ENCODE measurements around the gene TBC1D7. TPM values are rescaled to one million over a fixed set of nuclear protein-coding genes. Genes with fewer than 3 reads are reported as not detected.

The TBC1D7 gene
- 10 to 100 TPM in 4 of 6 donors, 1 to 10 TPM in 2; 8.1 to 32.5 (median 14.3) TPM for total RNA-seq

DNA sequence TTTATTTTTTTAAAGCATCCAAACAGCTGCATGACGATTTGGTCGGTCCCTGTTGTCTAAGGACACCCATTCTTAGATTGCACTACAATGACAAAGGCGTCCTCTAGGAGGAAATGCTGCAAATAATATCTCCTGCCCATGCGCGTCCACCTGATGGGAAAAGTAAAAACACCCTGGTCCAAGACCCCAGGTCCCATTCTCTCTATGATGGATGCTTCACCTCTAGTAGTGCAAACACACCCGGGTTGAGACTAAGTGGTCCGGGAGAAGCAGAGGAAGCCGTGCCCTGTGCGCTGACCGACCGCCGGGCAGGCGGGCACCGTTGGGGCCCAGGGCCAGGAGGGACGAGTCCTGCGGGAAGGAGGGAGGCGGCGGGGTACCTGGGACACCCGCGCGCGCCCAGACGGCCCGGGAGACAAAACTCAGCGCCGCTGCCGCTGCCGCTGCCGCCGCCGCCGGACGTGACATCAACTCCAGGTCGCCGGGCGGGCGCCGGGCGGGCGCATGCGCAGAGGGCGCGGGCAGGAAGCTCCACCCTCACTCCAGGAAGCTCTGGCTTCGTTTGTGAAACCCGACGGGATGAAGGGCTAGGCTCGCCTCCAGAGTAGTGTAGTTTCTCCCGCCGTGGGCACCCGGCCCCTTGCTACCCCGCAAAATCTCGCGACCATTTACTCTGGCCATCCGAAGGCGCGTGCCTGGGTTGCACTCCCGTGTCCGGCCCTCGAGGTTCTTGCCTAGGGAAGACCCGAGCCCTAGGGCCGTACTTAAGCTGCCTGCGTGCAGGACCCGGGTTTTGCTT, at the start of gene TBC1D7:
TSS of gene TBC1D7 (minus strand) at position 462 of the 799 bp plus-strand sequence. CDS start 1,639 bp downstream, outside the sequence.
- Histone ChIP-seq H3K9me3 (no peaks in the 10 kb centered on the region), H3K27ac (peak within 1 kb of the TSS; percentile 91 to 96 (median 94)), H3K4me1 (peaks cover 7 to 17% (median 12%) of the 10 kb centered on the region in 4 donors), H3K27me3 (no peaks in the 10 kb centered on the region), H3K36me3 (peaks cover 0 to 22% (median 7%) of the 10 kb centered on the region in 4 donors), H3K4me3 (peak within 1 kb of the TSS; percentile 62 to 80 (median 76))
- DNase-seq, result peak; percentile 94 to 99
- WGBS, 2 donors, result 0% methylated on average over 22 to 30 of the region's 63 CpGs
- TF ChIP-seq POLR2AphosphoS5 (IDR thresholded peaks at IDR 0.05) (peak; percentile 77 to 91), POLR2A (IDR thresholded peaks at IDR 0.05) (peak; percentile 31 to 95 (median 87)), EP300 (IDR thresholded peaks at IDR 0.05) (peak in 2 of 4 donors; percentile 6 to 30)
- TF ChIP-seq, protein P1, sequence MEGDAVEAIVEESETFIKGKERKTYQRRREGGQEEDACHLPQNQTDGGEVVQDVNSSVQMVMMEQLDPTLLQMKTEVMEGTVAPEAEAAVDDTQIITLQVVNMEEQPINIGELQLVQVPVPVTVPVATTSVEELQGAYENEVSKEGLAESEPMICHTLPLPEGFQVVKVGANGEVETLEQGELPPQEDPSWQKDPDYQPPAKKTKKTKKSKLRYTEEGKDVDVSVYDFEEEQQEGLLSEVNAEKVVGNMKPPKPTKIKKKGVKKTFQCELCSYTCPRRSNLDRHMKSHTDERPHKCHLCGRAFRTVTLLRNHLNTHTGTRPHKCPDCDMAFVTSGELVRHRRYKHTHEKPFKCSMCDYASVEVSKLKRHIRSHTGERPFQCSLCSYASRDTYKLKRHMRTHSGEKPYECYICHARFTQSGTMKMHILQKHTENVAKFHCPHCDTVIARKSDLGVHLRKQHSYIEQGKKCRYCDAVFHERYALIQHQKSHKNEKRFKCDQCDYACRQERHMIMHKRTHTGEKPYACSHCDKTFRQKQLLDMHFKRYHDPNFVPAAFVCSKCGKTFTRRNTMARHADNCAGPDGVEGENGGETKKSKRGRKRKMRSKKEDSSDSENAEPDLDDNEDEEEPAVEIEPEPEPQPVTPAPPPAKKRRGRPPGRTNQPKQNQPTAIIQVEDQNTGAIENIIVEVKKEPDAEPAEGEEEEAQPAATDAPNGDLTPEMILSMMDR (IDR thresholded peaks at IDR 0.05), result peak in 3 of 6 experiments; percentile 22 to 52 (median 27)
- ATAC-seq (ENCODE audit: low FRiP score in 2 of 2), result peak; percentile 92 to 99

DNA sequence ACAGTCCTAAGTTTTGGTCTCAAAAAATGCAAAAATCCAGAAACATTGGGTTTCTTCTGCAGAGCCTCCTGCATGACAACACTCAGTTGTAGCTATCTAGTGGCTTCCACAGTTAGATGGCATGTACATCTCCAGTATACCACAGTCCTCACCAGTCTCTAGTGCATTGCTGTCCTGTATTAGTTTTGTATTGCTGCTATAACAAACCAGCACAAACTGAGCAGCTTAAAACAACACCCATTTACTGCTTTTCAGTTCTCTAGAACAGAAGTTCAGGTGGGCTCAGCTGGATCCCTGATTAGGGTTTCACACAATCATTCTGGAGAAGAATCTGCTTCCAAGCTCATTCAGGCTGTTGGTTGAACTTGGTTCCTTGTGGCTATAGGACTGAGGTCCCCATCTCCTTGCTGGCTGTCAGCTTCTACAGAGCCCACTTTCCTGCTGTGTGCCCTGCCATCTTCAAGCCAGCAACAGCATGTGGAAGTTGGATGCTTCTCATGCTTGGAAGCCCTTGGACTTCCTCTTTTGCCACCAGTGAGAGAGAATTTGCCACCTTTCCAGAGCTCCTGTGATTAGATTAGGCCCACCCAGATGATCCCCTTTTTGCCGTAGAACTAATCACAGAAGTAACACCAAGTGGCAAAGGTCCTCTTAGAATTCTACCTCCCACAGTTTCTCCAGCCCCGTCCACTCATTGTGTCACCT, 48.9 kb upstream of the TBC1D7 start:
- Histone ChIP-seq H3K9me3 (no peaks in the 10 kb centered on the region), H3K4me1 (peaks cover 0 to 9% (median 0%) of the 10 kb centered on the region in 4 donors), H3K27me3 (no peaks in the 10 kb centered on the region), H3K36me3 (no peaks in the 10 kb centered on the region), H3K27ac (no peak overlapping the region), H3K4me3 (no peak overlapping the region)
- TF ChIP-seq, protein P1 (IDR thresholded peaks at IDR 0.05), result no peak
- TF ChIP-seq EP300 (IDR thresholded peaks at IDR 0.05), result no peak
- no peak for TF ChIP-seq POLR2AphosphoS5 (IDR thresholded peaks at IDR 0.05)
- no peak for TF ChIP-seq POLR2A (IDR thresholded peaks at IDR 0.05)
- ATAC-seq (ENCODE audit: low FRiP score in 2 of 2), result no peak
- DNase-seq, result no peak
- WGBS, 2 donors, result 93 to 98% methylated on average over 2 of the region's 2 CpGs

DNA sequence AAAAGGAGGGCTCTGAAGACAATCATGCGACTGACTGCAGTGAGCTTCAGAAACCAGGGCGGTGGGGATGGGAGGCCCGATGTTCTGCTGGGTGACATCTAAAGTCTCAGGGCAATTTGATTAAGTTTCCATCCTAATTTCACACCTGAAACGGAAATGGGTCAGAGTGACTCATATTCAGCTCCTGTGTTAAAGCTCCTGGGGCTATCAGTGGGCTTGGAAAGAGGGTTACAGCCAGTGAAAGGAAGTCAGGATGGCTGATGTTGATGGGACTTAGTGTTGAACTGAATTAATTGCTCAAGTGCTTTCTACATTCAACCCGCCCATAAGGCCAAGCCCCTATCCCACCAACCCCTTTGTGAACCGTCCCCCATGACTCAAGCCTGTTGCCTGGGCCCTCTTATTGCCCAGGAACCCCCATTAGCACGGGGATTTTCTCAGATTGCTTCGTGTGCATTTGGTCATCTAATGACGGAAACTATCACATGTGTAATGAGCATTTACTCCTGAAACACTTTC, 47.1 kb upstream of the TBC1D7 start:
- Histone ChIP-seq H3K9me3 (no peaks in the 10 kb centered on the region), H3K4me1 (peaks cover 0 to 6% (median 1%) of the 10 kb centered on the region in 4 donors), H3K36me3 (no peaks in the 10 kb centered on the region), H3K4me3 (no peak overlapping the region), H3K27me3 (no peaks in the 10 kb centered on the region), H3K27ac (no peak overlapping the region)
- 88 to 91% methylated on average over 9 of the region's 9 CpGs for WGBS, 2 donors
- TF ChIP-seq EP300 (IDR thresholded peaks at IDR 0.05) (no peak), POLR2A (IDR thresholded peaks at IDR 0.05) (no peak), POLR2AphosphoS5 (IDR thresholded peaks at IDR 0.05) (no peak)
- TF ChIP-seq, protein P1 (IDR thresholded peaks at IDR 0.05), result no peak
- DNase-seq (no peak), ATAC-seq (ENCODE audit: low FRiP score in 2 of 2) (no peak)

DNA sequence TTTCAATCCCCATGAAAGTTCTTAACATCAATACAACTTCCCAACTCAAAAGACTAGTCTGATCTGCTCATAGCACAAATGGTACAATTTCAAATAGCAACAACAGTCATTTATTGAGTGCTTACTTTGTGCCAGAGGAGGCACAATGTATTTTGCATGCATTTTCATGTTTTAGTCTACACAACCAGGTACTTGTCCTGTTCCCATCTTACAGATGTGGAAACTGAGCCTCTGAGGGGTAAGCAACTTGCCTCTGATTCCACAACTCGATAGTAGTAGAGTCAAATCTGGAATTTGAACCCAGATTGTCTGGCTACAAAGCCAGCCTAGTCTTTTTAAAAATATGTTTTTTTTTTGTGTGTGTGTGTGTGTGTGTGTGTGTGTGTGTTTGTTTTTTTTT, 45.6 kb upstream of the TBC1D7 start:
- 90 to 100% methylated on average over 1 of the region's 1 CpG for WGBS, 2 donors
- Histone ChIP-seq H3K27ac (no peak overlapping the region), H3K4me3 (no peak overlapping the region), H3K36me3 (no peaks in the 10 kb centered on the region), H3K4me1 (peaks cover 0 to 6% (median 1%) of the 10 kb centered on the region in 4 donors), H3K27me3 (no peaks in the 10 kb centered on the region), H3K9me3 (no peaks in the 10 kb centered on the region)
- TF ChIP-seq EP300 (IDR thresholded peaks at IDR 0.05) (no peak), POLR2AphosphoS5 (IDR thresholded peaks at IDR 0.05) (no peak), POLR2A (IDR thresholded peaks at IDR 0.05) (no peak)
- TF ChIP-seq, protein P1 (IDR thresholded peaks at IDR 0.05), result no peak
- ATAC-seq (ENCODE audit: low FRiP score in 2 of 2) (no peak), DNase-seq (no peak)

Measured in upper lobe of left lung (tissue), 6 donors.